HL-60 (cell line): Measurements from ENCODE around the gene BIRC6.

Experiments used
- TF ChIP-seq, protein P1 (sequence below): IDR thresholded peaks from 2 replicates; pipeline ENCODE4 v1.6.1; 2012; ENCODE audit warnings: low read depth; ENCODE audit not compliant: insufficient replicate concordance
- TF ChIP-seq, protein P2 (sequence below): IDR thresholded peaks from one replicate; pipeline ENCODE4 v1.5.1; 2011; ENCODE audit warnings: low read length, control low read depth, inconsistent platforms; ENCODE audit not compliant: insufficient read depth

DNA sequence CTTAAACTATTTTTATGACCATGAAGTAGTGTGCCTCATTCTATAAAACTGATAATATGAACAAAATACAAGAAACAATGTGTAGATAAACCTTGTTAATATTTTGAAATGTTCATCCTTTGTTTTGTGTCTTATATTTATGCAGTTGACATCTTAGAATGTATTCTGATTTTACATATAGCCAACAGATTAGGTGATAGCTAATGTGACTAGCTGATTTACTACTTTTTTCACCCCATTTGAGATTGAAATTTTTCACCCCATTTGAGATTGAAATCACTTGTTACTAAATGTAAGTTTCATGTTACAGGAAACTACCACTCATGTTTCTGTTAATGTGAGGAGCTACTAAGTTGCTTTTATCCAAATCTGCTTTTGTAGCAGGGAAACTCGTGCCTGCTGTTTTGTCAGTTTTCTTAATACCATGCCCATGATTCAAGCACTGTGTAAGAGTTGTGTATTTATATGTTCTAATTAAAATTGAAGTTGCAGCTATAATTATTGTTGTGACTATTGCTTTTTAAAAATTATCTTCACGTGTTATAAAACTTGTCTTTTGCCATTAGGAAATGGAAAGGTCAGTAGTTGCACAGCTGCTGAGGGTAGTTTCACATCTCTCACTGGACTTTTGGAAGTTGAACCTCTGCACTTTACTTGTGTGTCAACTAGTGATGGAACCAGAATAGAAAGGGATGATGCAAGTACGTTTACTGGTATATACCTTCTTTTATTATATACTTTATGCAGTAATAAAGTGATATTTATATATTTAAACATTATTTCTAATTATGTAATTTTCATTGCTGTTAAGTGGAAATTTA is 96.6 kb downstream of the BIRC6 start:
- TF ChIP-seq, protein P1, sequence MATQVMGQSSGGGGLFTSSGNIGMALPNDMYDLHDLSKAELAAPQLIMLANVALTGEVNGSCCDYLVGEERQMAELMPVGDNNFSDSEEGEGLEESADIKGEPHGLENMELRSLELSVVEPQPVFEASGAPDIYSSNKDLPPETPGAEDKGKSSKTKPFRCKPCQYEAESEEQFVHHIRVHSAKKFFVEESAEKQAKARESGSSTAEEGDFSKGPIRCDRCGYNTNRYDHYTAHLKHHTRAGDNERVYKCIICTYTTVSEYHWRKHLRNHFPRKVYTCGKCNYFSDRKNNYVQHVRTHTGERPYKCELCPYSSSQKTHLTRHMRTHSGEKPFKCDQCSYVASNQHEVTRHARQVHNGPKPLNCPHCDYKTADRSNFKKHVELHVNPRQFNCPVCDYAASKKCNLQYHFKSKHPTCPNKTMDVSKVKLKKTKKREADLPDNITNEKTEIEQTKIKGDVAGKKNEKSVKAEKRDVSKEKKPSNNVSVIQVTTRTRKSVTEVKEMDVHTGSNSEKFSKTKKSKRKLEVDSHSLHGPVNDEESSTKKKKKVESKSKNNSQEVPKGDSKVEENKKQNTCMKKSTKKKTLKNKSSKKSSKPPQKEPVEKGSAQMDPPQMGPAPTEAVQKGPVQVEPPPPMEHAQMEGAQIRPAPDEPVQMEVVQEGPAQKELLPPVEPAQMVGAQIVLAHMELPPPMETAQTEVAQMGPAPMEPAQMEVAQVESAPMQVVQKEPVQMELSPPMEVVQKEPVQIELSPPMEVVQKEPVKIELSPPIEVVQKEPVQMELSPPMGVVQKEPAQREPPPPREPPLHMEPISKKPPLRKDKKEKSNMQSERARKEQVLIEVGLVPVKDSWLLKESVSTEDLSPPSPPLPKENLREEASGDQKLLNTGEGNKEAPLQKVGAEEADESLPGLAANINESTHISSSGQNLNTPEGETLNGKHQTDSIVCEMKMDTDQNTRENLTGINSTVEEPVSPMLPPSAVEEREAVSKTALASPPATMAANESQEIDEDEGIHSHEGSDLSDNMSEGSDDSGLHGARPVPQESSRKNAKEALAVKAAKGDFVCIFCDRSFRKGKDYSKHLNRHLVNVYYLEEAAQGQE: no peak
- TF ChIP-seq, protein P2, sequence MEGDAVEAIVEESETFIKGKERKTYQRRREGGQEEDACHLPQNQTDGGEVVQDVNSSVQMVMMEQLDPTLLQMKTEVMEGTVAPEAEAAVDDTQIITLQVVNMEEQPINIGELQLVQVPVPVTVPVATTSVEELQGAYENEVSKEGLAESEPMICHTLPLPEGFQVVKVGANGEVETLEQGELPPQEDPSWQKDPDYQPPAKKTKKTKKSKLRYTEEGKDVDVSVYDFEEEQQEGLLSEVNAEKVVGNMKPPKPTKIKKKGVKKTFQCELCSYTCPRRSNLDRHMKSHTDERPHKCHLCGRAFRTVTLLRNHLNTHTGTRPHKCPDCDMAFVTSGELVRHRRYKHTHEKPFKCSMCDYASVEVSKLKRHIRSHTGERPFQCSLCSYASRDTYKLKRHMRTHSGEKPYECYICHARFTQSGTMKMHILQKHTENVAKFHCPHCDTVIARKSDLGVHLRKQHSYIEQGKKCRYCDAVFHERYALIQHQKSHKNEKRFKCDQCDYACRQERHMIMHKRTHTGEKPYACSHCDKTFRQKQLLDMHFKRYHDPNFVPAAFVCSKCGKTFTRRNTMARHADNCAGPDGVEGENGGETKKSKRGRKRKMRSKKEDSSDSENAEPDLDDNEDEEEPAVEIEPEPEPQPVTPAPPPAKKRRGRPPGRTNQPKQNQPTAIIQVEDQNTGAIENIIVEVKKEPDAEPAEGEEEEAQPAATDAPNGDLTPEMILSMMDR: no peak
